SW 1271 (cell line): ENCODE results near the gene CLINT1.

ENCODE experiments used
- DNase-seq, 2 experiments: peaks; one replicate each; lab custom pipeline; 2025; lab: John Stamatoyannopoulos, UW

The CLINT1 gene

GRCh38 chr5:157758706-157759105, 100.2 kb downstream of the CLINT1 start:
- no peak for DNase-seq

DNA sequence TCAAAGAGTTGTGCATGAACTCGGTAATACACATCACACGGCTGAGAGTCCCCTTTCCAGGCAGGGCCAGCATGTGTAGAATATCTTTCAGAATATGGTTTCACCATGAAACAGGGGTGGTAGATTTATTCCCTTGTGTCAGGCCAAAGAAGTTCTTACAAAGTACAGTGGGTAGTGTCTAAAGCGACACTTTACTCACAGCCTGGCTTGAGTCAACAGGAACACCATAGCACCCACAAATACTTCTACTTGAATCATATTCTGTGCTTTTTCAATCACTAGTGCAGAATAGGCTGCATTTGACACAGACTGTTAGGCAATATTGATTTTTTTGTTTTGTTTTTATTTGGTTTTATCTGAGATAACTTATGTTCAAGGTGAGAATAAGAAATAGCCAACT, 102.8 kb downstream of the CLINT1 start:
- no peak for DNase-seq

GRCh38 chr5:157750320-157750719, 108.6 kb downstream of the CLINT1 start:
- DNase-seq, result no peak

- no peak for DNase-seq
Measured at GRCh38 chr5:157749462-157749799, 109.5 kb downstream of the CLINT1 start.

- DNase-seq, result no peak
Measured at GRCh38 chr5:157748760-157749461, 110.0 kb downstream of the CLINT1 start.

DNA sequence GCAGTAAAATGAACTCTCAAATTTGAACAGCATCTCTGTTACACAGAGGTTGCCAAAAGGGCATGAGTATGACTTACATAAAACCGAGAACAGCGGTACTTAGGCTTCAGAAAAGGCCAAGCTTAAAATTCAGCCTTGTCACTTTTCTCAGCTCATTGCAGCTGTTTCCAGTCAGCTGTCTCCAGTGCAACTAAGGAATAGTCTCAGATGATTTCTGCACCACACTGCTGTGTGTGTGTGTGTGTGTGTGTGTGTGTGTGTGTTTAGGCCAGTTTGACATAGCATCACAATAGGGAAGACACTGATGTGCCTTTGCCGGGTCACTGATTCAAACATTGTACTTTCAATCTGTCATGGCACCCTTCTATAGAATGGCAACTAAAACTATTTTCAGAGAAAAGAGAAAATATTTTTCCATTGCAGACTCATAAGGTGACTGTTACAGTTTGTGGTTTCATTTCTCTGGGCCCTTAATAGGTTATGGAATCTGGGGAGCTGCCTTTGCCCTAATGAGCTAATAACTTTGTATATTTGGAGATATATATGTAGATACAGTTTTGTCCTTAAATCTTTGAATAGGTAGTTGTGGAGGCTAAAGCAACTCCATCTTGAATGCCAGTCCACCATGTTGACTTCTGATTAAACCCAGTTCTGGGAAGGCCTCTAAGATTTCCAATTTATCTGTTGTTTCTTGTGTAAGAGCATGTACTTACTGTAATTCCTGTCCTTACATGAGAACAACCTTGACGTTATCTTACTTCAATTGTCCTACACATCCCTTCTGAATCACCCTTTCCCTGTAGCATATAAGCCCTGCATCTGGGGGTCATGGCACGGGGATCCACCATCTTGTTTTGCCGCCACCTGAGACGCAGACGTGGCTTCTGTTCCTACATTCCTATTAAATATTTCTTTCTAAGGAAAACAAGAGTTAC, 110.9 kb downstream of the CLINT1 start:
- DNase-seq, result no peak

DNA sequence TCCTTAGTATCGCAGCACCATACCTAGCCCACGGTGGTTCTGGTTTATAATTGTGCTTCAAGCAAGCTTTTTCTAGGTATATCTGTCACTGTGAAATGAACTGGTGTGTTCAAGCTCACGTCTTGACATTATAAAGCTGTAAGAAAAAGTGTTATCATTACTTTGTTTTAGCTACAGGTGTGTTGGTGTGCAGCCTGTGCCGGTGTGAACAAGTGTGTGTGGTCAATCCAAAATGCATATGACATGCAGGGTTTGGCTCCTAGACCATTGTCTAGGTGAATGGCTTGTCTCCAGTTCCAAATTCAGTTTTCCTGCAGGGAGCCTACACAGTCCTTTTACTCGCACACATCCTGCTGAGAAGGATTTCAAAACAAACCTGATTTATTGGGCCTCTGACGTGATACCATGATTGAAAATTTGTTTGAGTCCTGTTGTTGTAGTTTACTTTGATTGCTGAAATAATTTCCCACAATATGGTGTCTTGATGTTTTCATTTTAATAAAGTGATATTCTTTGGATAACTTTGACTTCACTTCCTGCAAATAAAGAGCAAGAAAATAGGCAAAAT, 111.7 kb downstream of the CLINT1 start:
- DNase-seq, result no peak

- no peak for DNase-seq
Measured at GRCh38 chr5:157745041-157745456, 113.9 kb downstream of the CLINT1 start.

DNA sequence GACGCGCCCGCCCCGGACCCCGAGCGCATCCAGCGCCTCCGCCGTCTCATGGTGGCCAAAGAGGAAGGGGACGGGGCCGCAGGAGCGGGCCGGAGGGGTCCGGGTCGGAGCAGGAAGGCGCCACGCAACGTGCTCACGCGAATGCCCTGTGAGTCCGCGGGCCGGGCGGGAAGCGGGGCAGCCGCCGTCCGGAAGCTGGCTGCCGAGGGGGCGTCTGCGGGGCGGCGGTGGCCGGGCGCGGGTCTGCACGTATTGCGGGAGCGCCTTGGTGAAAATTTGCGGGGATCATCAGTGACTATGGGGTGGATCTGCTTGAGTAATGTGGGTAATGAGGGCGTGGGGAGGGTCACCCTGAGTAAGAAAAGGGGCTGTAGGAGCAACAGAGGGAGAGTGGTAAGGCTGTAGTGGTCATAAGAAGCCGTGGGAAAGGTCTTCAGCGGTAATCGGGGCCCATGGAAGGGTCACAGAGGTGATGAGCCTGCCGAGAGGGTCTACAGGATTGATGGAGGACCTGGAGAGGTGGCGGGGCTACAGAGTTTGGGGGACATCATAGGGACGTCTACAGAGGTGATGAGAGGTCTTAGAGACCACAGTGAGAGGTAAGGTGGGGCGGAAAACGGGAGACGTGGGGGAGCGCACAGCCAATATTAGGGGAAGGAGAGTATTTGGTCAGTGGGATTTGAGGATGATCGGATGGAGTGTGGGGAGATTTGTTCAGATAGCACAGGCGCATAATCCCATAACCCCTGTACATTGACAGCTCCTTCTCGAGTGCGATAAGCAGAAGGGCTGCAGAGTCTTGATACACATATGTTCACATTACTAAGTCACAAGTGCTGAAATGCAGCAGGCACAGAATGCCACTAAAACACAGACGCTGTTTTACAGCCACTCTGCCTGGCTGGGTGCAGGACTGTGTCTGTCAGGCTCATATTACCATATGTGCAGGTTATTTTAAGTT, 114.6 kb downstream of the CLINT1 start:
- no peak for DNase-seq

DNA sequence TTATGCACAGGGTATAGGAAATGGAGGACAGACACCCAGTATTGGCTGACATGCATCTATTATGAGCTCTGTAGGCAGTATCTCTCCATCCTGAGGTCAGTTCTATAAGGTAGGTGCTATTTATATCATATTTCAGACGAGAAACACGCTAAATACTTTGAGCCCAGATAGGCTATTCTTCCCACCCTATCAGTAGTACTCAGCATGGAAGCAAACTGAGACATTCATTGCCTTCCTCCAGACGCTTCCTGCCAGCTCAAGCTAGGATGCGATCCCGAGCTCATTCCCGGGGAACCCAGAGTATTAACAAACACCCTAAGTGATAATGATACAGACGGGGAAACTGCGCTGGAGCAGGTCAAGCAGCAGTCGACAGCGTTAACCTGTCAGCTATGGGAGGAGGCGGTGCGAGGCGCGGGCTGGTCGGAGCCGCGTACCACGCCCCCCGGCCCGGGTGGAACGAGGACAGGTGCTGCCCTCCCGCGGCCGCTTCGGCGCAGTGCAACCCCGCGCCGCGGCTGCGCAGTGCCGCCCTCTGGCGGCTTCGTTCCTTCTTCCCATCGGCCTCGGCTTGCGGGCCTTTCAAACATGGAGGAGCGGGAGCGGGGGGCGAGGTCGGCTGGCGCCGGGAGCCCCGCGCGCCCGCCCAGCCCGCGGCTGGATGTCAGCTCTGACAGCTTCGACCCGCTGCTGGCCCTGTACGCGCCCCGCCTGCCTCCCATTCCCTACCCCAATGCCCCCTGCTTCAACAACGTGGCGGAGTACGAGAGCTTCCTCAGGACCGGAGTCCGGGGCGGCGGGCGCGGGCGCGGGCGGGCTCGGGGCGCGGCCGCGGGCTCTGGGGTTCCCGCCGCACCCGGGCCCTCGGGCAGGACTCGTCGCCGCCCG, 115.5 kb downstream of the CLINT1 start, which contains the start of gene LSM11:
LSM11 (plus strand) TSS at position 550 of the 888 bp plus-strand sequence; CDS start at position 589, 39 bp downstream.
- peak; percentile 59 to 90 for DNase-seq

- no peak for DNase-seq
Measured at GRCh38 chr5:157741131-157741530, 117.8 kb downstream of the CLINT1 start.

- DNase-seq, result peak in 1 of 2 experiments; percentile 45
Measured at GRCh38 chr5:157740229-157740610, 118.7 kb downstream of the CLINT1 start.

- no peak for DNase-seq
Measured at GRCh38 chr5:157739388-157740228, 119.3 kb downstream of the CLINT1 start.

DNA sequence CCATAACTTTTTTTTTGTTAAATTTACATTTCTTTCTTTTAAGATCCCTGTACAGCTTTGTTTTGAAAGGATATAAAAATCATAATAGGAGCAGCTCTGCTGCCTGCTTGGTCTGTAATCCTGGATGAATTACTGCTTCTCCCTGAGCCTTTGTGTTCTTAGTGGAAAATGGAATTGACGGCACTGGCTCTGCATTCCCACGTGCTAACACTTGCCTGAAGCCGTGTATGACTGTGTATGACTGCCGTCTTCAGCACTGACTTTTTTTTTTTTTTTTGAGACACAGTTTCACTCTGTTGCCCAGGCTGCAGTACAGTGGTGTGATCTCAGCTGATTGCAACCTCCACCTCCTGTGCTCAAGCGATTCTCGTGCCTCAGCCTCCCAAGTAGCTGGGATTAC, 123.0 kb downstream of the CLINT1 start:
- DNase-seq, result no peak
